Natural killer cell treated with Interleukin-12 subunit alpha and Interleukin-12 subunit beta and Interleukin-15 and Interleukin-18, amount 100 ng/mL, for 72 hours (primary cell): ENCODE results near the gene S100A7. TPM values are rescaled to one million over a fixed set of nuclear protein-coding genes. Genes with fewer than 3 reads are reported as not detected.

Experiments used
- ATAC-seq, 2 donors: fragments of 150-1000 bp; cut with Tn5 transposase in 1 of 2; sonication (Bioruptor Pico), chemical (Tn5 transposase) in 1 of 2; 2 replicates each; pipeline ENCODE4 v1.10.0; 2021
- DNase-seq: peaks from one replicate; pipeline ENCODE4 v3.0.0; 2022; ENCODE audit warnings: low spot score
- H3K27ac Mint-ChIP-seq, 2 donors: 1 replicate in 1 of 2; 2 replicates in 1 of 2; pipeline ENCODE4 v1.8.0; 2022; ENCODE audit warnings: mixed read lengths in 2 of 2, mild to moderate bottlenecking in 1 of 2, moderate library complexity in 1 of 2
- H3K27me3 Mint-ChIP-seq, 2 donors: 1 replicate in 1 of 2; 2 replicates in 1 of 2; pipeline ENCODE4 v1.8.0; 2022; ENCODE audit warnings: mixed read lengths in 2 of 2
- H3K36me3 Mint-ChIP-seq: one replicate; pipeline ENCODE4 v1.8.0; 2022; ENCODE audit warnings: mixed read lengths
- H3K4me1 Mint-ChIP-seq, 2 donors: 1 replicate in 1 of 2; 2 replicates in 1 of 2; pipeline ENCODE4 v1.8.0; 2022; ENCODE audit warnings: low read depth in 2 of 2, mixed read lengths in 2 of 2, mild to moderate bottlenecking in 1 of 2
- H3K4me3 Mint-ChIP-seq: one replicate; pipeline ENCODE4 v1.8.0; 2022; ENCODE audit warnings: mixed read lengths
- H3K9me3 Mint-ChIP-seq: 2 replicates; pipeline ENCODE4 v1.8.0; 2022; ENCODE audit warnings: mixed read lengths
- total RNA-seq, 2 donors: library from RNA; stranded (reverse); gene quantifications; one replicate each; pipeline ENCODE4 v1.2.3, GENCODE V29; 2022

S100A7 gene
- not detected for total RNA-seq

- Mint-ChIP-seq H3K27me3 (peaks cover 25 to 34% of the 10 kb centered on the region in 2 donors), H3K4me1 (no peaks in the 10 kb centered on the region), H3K9me3 (no peaks in the 10 kb centered on the region), H3K36me3 (no peaks in the 10 kb centered on the region), H3K27ac (no peak within 1 kb of the TSS), H3K4me3 (no peak within 1 kb of the TSS)
- ATAC-seq (peak in 1 of 2 donors; percentile 5), DNase-seq (no peak)
Observed at GRCh38 chr1:153460551-153460950, at the start of gene S100A7. S100A7 (minus strand) TSS chr1:153460651; CDS start chr1:153459013, 1,638 bp downstream.

GRCh38 chr1:153509729-153510354 is 49.4 kb upstream of the S100A7 start:
- H3K27me3 Mint-ChIP-seq = no peaks in the 10 kb centered on the region
- H3K27ac Mint-ChIP-seq = no peak overlapping the region
- DNase-seq (peak; percentile 72), ATAC-seq (no peak)
- peaks cover 0 to 4% of the 10 kb centered on the region in 2 donors for H3K4me1 Mint-ChIP-seq
- no peaks in the 10 kb centered on the region for H3K9me3 Mint-ChIP-seq
- H3K36me3 Mint-ChIP-seq = no peaks in the 10 kb centered on the region
- H3K4me3 Mint-ChIP-seq = no peak overlapping the region

GRCh38 chr1:153509036-153509435 is 48.6 kb upstream of the S100A7 start:
- Mint-ChIP-seq H3K4me3 (no peak overlapping the region), H3K27ac (no peak overlapping the region)

GRCh38 chr1:153507926-153508583 is 47.6 kb upstream of the S100A7 start:
- peak overlapping the region in 1 of 2 donors; percentile 23 for H3K27ac Mint-ChIP-seq
- no peaks in the 10 kb centered on the region for H3K27me3 Mint-ChIP-seq
- ATAC-seq = no peak
- H3K9me3 Mint-ChIP-seq = no peaks in the 10 kb centered on the region
- H3K36me3 Mint-ChIP-seq = no peaks in the 10 kb centered on the region
- peaks cover 0 to 4% of the 10 kb centered on the region in 2 donors for H3K4me1 Mint-ChIP-seq
- no peak overlapping the region for H3K4me3 Mint-ChIP-seq
- no peak for DNase-seq

More at GRCh38 chr1:153509036-153509435, 48.6 kb upstream of the S100A7 start:
- Mint-ChIP-seq H3K4me1 (peaks cover 0 to 4% of the 10 kb centered on the region in 2 donors), H3K9me3 (no peaks in the 10 kb centered on the region), H3K36me3 (no peaks in the 10 kb centered on the region), H3K27me3 (no peaks in the 10 kb centered on the region)
- ATAC-seq = no peak
- DNase-seq = no peak

- H3K4me3 Mint-ChIP-seq = no peak overlapping the region
- peak overlapping the region in 1 of 2 donors; percentile 23 for H3K27ac Mint-ChIP-seq
- H3K4me1 Mint-ChIP-seq = peaks cover 0 to 4% of the 10 kb centered on the region in 2 donors
- H3K36me3 Mint-ChIP-seq = no peaks in the 10 kb centered on the region
- H3K9me3 Mint-ChIP-seq = no peaks in the 10 kb centered on the region
- ATAC-seq (no peak), DNase-seq (no peak)
- no peaks in the 10 kb centered on the region for H3K27me3 Mint-ChIP-seq
Observed at GRCh38 chr1:153506831-153507413, 46.5 kb upstream of the S100A7 start.

- no peaks in the 10 kb centered on the region for H3K27me3 Mint-ChIP-seq
- peaks cover 0 to 4% of the 10 kb centered on the region in 2 donors for H3K4me1 Mint-ChIP-seq
- H3K9me3 Mint-ChIP-seq = no peaks in the 10 kb centered on the region
- no peak overlapping the region for H3K4me3 Mint-ChIP-seq
- ATAC-seq (no peak), DNase-seq (no peak)
- H3K36me3 Mint-ChIP-seq = no peaks in the 10 kb centered on the region
- H3K27ac Mint-ChIP-seq = no peak overlapping the region
Observed at GRCh38 chr1:153506386-153506785, 45.9 kb upstream of the S100A7 start.

GRCh38 chr1:153505576-153505975 is 45.1 kb upstream of the S100A7 start:
- Mint-ChIP-seq H3K9me3 (no peaks in the 10 kb centered on the region), H3K4me3 (no peak overlapping the region), H3K27me3 (peaks cover 3 to 6% of the 10 kb centered on the region in 2 donors), H3K4me1 (no peaks in the 10 kb centered on the region), H3K36me3 (no peaks in the 10 kb centered on the region), H3K27ac (no peak overlapping the region)
- ATAC-seq (no peak), DNase-seq (no peak)

GRCh38 chr1:153503766-153504165 is 43.3 kb upstream of the S100A7 start:
- H3K4me1 Mint-ChIP-seq = no peaks in the 10 kb centered on the region
- ATAC-seq (no peak), DNase-seq (no peak)
- H3K27me3 Mint-ChIP-seq = peaks cover 8 to 18% of the 10 kb centered on the region in 2 donors
- no peak overlapping the region for H3K27ac Mint-ChIP-seq
- no peaks in the 10 kb centered on the region for H3K36me3 Mint-ChIP-seq
- H3K4me3 Mint-ChIP-seq = no peak overlapping the region
- H3K9me3 Mint-ChIP-seq = no peaks in the 10 kb centered on the region

GRCh38 chr1:153498746-153499145 is 38.3 kb upstream of the S100A7 start:
- Mint-ChIP-seq H3K4me1 (no peaks in the 10 kb centered on the region), H3K27ac (no peak overlapping the region), H3K36me3 (no peaks in the 10 kb centered on the region), H3K27me3 (peaks cover 24 to 35% of the 10 kb centered on the region in 2 donors), H3K4me3 (no peak overlapping the region), H3K9me3 (no peaks in the 10 kb centered on the region)
- ATAC-seq (no peak), DNase-seq (no peak)

- Mint-ChIP-seq H3K27ac (no peak overlapping the region), H3K27me3 (peaks cover 33 to 36% of the 10 kb centered on the region in 2 donors), H3K4me3 (no peak overlapping the region), H3K4me1 (peaks cover 5 to 8% of the 10 kb centered on the region in 2 donors), H3K9me3 (no peaks in the 10 kb centered on the region), H3K36me3 (no peaks in the 10 kb centered on the region)
- ATAC-seq (no peak), DNase-seq (no peak)
Observed at GRCh38 chr1:153495536-153495935, 35.1 kb upstream of the S100A7 start.

- peak in 1 of 2 donors; percentile 24 for ATAC-seq
- H3K4me1 Mint-ChIP-seq = peaks cover 7 to 10% of the 10 kb centered on the region in 2 donors
- no peak overlapping the region for H3K27ac Mint-ChIP-seq
- no peaks in the 10 kb centered on the region for H3K9me3 Mint-ChIP-seq
- H3K4me3 Mint-ChIP-seq = no peak overlapping the region
- H3K27me3 Mint-ChIP-seq = peaks cover 34 to 36% of the 10 kb centered on the region in 2 donors
- H3K36me3 Mint-ChIP-seq = no peaks in the 10 kb centered on the region
- peak; percentile 71 for DNase-seq
Observed at GRCh38 chr1:153494976-153495535, 34.6 kb upstream of the S100A7 start.

GRCh38 chr1:153493343-153493960 is 33.0 kb upstream of the S100A7 start:
- Mint-ChIP-seq H3K4me1 (peaks cover 7 to 10% of the 10 kb centered on the region in 2 donors), H3K9me3 (no peaks in the 10 kb centered on the region), H3K4me3 (no peak overlapping the region), H3K27me3 (peaks cover 22 to 32% of the 10 kb centered on the region in 2 donors), H3K36me3 (no peaks in the 10 kb centered on the region), H3K27ac (no peak overlapping the region)
- ATAC-seq (no peak), DNase-seq (no peak)

- H3K4me3 Mint-ChIP-seq = no peak overlapping the region
Observed at GRCh38 chr1:153490272-153491051, 30.0 kb upstream of the S100A7 start.

More at GRCh38 chr1:153490272-153491051, 30.0 kb upstream of the S100A7 start:
- Mint-ChIP-seq H3K27ac (peak overlapping the region in 1 of 2 donors; percentile 40), H3K36me3 (no peaks in the 10 kb centered on the region), H3K9me3 (no peaks in the 10 kb centered on the region), H3K4me1 (peaks cover 7 to 10% of the 10 kb centered on the region in 2 donors), H3K27me3 (peaks cover 25 to 29% of the 10 kb centered on the region in 2 donors)
- ATAC-seq (peak; percentile 81 to 85), DNase-seq (no peak)
